Activated CD4-positive, alpha-beta T cell treated with anti-CD3 and anti-CD28 coated beads, Interleukin-2, Interleukin-6, amounts not matched to agents 100 ng/mL and 50 ng/mL, durations not matched to agents 16 hours and 8 hours (primary cell): ENCODE data around the gene IRF5.

Experiments
- DNase-seq: peaks from one replicate; pipeline ENCODE4 v3.0.0-alpha.2; 2020

IRF5 gene

GRCh38 chr7:128940494-128941322 is 3.0 kb downstream of the IRF5 start:
- DNase-seq, result peak; percentile 60

- DNase-seq, result no peak
Measured at GRCh38 chr7:128941323-128941890, 3.7 kb downstream of the IRF5 start.

- no peak for DNase-seq
Measured at GRCh38 chr7:128941946-128942526, 4.3 kb downstream of the IRF5 start.

GRCh38 chr7:128943251-128943650 is 5.5 kb downstream of the IRF5 start:
- DNase-seq, result peak; percentile 45

- DNase-seq, result no peak
Measured at GRCh38 chr7:128944487-128945236, 6.9 kb downstream of the IRF5 start.

GRCh38 chr7:128945668-128946366 is 8.1 kb downstream of the IRF5 start:
- DNase-seq, result no peak

- DNase-seq, result no peak
Measured at GRCh38 chr7:128946936-128947830, 9.5 kb downstream of the IRF5 start.

- no peak for DNase-seq
Measured at GRCh38 chr7:128947854-128948253, 10.1 kb downstream of the IRF5 start.

GRCh38 chr7:128948312-128948973 is 10.7 kb downstream of the IRF5 start:
- no peak for DNase-seq

- DNase-seq, result no peak
Measured at GRCh38 chr7:128948976-128949760, 11.4 kb downstream of the IRF5 start.

- DNase-seq, result no peak
Measured at GRCh38 chr7:128951296-128951695, 13.6 kb downstream of the IRF5 start.

GRCh38 chr7:128954150-128954549 is 16.4 kb downstream of the IRF5 start:
- no peak for DNase-seq

GRCh38 chr7:128954830-128955802 is 17.4 kb downstream of the IRF5 start:
- DNase-seq, result no peak

- DNase-seq, result no peak
Measured at GRCh38 chr7:128955981-128956380, 18.3 kb downstream of the IRF5 start.

- peak; percentile 24 for DNase-seq
Measured at GRCh38 chr7:128959296-128959695, 21.6 kb downstream of the IRF5 start.

- no peak for DNase-seq
Measured at GRCh38 chr7:128961030-128961659, 23.4 kb downstream of the IRF5 start.

GRCh38 chr7:128962899-128963298 is 25.2 kb downstream of the IRF5 start:
- DNase-seq, result no peak

- DNase-seq, result peak; percentile 80
Measured at GRCh38 chr7:128963327-128963757, 25.6 kb downstream of the IRF5 start.
